ENCODE measurements around the gene RGL2.

- TF ChIP-seq GATA3 (IDR thresholded peaks at IDR 0.05; ENCODE audit: low read depth, low read length) = no peak
- TF ChIP-seq GATA2 (IDR thresholded peaks at IDR 0.05; ENCODE audit: low read depth, low read length) = no peak
These were observed 18.2 kb downstream of the RGL2 start for GRCh38 chr6:33280539-33280938.

All from SH-SY5Y (cell line).